Prostate gland (tissue), 2 donors: ENCODE measurements around the gene SH3D19.

Experiments used
- CTCF ChIP-seq, 4 experiments: fragments of 200-600 bp in 2 of 4; fragments of 450-650 bp in 2 of 4; sonication (generic) in 2 of 4; IDR thresholded peaks; 1 replicate in 3 of 4; 2 replicates in 1 of 4; pipeline ENCODE4 v1.5.1; 2016 to 2019; ENCODE audit warnings: antibody characterized with exemption in 4 of 4, mild to moderate bottlenecking in 2 of 4, moderate library complexity in 2 of 4
- POLR2AphosphoS5 ChIP-seq: sonication (generic); formaldehyde crosslinking; IDR thresholded peaks from one replicate; pipeline ENCODE4 v1.6.1; 2017; ENCODE audit warnings: antibody characterized with exemption

- TF ChIP-seq CTCF (IDR thresholded peaks at IDR 0.05) (no peak), POLR2AphosphoS5 (no peak)
These were observed 181.6 kb downstream of the SH3D19 start for GRCh38 chr4:151143811-151144210.
